Brain microvascular endothelial cell (primary cell): ENCODE data around the gene PTGES2.

Experiments
- DNase-seq: peaks from one replicate; pipeline ENCODE4 v3.0.0-alpha.2; 2020
- H3K27ac ChIP-seq: fragments of 250-450 bp; sonication (Bioruptor Pico); 2 replicates; pipeline ENCODE4 v1.5.1; 2020; ENCODE audit warnings: mild to moderate bottlenecking, moderate library complexity
- H3K27me3 ChIP-seq: fragments of 250-450 bp; sonication (Bioruptor Pico); replicated peaks from 2 replicates; pipeline ENCODE4 v1.5.1; 2020; ENCODE audit warnings: mild to moderate bottlenecking
- H3K36me3 ChIP-seq: fragments of 250-450 bp; sonication (Bioruptor Pico); replicated peaks from 2 replicates; pipeline ENCODE4 v1.5.1; 2020; ENCODE audit warnings: mild to moderate bottlenecking
- H3K4me3 ChIP-seq: 2 replicates; pipeline ENCODE4 v1.5.1; 2011; ENCODE audit warnings: low read depth, mild to moderate bottlenecking, control low read depth, low read length, moderate library complexity
- CTCF ChIP-seq: IDR thresholded peaks from 2 replicates; pipeline ENCODE4 v1.5.1; 2011; ENCODE audit warnings: low read depth, mild to moderate bottlenecking, moderate library complexity, low read length, control low read depth, inconsistent platforms; ENCODE audit errors: missing control alignments
- in situ Hi-C: cut with HindIII; loops from 2 replicates; pipeline ENCODE4 v1.10.0; 2017; ENCODE audit warnings: low sequenced_read_pairs, low pct_ligation_motif_present

The PTGES2 gene

GRCh38 chr9:128120741-128121465 lies 6.6 kb downstream of the PTGES2 start:
- no peak for TF ChIP-seq CTCF
- Histone ChIP-seq H3K36me3 (peaks cover 25% of the 10 kb centered on the region), H3K27ac (no peak overlapping the region), H3K27me3 (no peaks in the 10 kb centered on the region), H3K4me3 (no peak overlapping the region)
- DNase-seq: no peak
- in situ Hi-C loops: no loop called here

DNA sequence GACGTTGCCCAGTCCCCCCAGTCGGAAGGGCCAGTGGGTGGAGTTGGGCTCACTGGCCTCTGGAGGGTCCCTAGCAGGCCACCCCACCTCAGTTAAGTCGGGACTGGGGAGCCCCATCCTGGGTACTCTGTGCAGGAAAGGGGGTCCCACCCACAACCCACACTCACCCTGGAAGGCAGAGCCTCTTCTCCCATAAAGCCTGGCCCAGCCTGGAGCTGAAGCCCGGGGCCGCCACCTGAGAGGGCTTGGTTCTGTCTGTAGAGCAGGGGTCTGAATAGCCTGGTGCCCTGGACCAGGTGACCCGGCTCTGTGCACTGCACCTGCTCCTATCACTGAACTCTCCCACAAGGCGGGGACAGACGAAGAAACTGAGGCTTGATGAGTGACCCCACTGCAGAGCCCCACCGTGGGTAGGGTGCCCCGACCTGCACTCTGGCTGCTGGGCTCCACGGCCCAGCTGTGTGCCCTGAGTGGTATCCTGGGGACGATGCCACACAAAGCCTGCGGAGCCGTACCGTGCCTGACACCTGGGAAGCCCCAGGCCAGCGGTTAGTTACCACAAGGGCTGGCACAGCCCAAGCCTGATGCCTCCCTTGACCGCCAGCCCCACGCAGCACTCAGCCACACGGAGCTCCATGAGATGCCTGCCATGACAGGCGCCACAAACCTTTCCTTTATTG lies 7.3 kb downstream of the PTGES2 start:
- peaks cover 24% of the 10 kb centered on the region for H3K36me3 ChIP-seq
- no peak for TF ChIP-seq CTCF
- no peak overlapping the region for H3K27ac ChIP-seq

GRCh38 chr9:128118971-128119665 lies 8.4 kb downstream of the PTGES2 start:
- DNase-seq: no peak
- in situ Hi-C loops: no loop called here
- Histone ChIP-seq H3K27ac (no peak overlapping the region), H3K27me3 (no peaks in the 10 kb centered on the region), H3K4me3 (no peak overlapping the region), H3K36me3 (peaks cover 17% of the 10 kb centered on the region)
- no peak for TF ChIP-seq CTCF

More for the DNA sequence above, 7.3 kb downstream of the PTGES2 start:
- in situ Hi-C loops: no loop called here
- Histone ChIP-seq H3K27me3 (no peaks in the 10 kb centered on the region), H3K4me3 (no peak overlapping the region)
- no peak for DNase-seq

DNA sequence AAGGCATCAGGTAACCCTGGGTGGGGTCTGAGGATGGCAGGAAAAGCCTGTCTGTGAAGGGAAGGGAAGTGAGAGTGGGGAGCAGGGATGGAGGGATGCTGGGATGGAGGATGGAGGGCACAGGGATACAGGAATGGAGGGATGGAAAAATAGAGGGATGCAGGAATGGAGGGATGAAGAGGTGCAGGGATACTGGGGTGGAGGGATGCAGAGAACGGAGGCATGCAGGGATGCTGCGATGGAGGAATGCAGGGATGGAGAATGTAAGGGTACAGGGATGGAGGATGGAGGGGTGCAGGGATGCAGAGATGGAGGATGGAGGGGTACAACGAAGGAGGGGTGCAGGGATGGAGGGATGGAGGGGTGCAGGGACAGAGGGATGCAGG lies 9.1 kb downstream of the PTGES2 start:
- H3K36me3 ChIP-seq: peaks cover 17% of the 10 kb centered on the region
- no peak for TF ChIP-seq CTCF

DNA sequence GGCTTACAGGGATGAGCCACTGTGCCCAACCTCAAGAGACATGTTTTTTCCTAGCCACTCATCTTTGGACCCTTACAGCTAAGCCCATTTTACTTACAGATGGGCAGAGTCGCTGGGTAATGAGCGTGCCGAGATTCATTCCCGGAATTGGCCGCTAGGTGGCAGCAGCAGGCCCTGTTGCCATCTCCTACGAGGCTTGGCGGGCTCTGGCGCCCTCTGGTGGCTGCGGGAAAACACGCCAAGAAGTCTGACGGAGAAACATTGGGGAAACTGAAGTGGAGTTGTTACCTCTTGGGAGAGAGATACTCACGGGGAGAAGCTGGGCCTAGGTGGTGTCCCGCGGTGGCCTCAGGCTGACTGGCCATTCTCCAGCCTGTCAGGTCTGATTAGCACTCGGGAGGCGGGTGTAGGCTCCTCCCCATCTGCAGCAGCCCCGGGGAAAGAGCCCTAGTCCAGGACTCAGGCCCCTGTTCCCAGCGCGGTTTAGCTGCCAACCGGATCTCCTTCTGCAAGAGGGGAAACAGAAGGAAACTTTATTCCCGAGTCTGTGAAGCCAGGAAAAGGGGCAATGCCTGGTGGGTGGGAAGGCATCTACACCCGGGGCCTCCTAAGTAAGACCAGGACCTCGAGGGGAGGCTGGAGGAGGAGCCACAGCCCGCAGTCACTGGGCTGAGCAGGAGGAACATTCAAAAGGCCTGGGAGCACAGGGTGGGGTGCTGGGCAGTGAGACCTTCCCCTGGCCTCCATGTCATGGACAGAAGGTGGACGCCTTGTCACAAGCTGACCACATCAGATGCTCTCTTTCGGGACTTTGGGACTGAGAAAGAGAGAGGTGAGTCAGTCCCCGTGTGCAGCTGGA lies 9.7 kb downstream of the PTGES2 start:
- Histone ChIP-seq H3K36me3 (peaks cover 16% of the 10 kb centered on the region), H3K27me3 (no peaks in the 10 kb centered on the region), H3K4me3 (no peak overlapping the region), H3K27ac (no peak overlapping the region)
- DNase-seq: peak; percentile 87
- TF ChIP-seq CTCF: peak; percentile 100
- in situ Hi-C loops: no loop called here

More for the DNA sequence above, 9.1 kb downstream of the PTGES2 start:
- in situ Hi-C loops: no loop called here
- no peak for DNase-seq
- Histone ChIP-seq H3K27me3 (no peaks in the 10 kb centered on the region), H3K27ac (no peak overlapping the region), H3K4me3 (no peak overlapping the region)
